ENCODE data around the gene ZNF326. TPM values are rescaled to one million over a fixed set of nuclear protein-coding genes. Genes with fewer than 3 reads are reported as not detected.

Gene ZNF326
- total RNA-seq, 1 donor from 2014 or later = 12.8 TPM

DNA sequence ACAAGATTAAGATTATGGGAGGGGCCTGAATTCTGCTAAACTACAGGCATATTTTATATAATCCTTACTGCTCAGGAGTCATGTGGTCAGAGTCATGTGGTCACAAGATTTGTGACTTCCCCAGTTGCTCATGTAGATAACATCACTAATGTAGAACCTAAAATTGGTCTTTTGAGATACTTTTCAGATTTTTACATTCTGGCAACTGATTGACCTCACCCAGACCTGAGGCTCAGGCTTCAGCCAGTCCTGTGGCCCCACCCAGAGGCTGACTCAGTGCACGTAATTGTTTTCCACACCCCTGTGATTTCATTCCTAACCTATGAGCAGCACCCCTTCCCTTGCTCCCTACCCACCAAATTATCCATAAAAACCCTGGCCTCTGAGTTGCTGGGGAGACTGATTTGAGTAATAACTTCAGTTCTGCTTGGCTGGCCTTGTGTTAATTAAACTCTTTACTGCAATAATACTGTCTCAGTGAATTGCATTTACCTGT, 41.7 kb upstream of the ZNF326 start:
- TF ChIP-seq POLR2A (IDR thresholded peaks at IDR 0.05) (no peak), POLR2AphosphoS5 (IDR thresholded peaks at IDR 0.05; ENCODE audit: insufficient read depth in 1 of 2, low read depth in 1 of 2) (no peak)
- TF ChIP-seq, protein P1, sequence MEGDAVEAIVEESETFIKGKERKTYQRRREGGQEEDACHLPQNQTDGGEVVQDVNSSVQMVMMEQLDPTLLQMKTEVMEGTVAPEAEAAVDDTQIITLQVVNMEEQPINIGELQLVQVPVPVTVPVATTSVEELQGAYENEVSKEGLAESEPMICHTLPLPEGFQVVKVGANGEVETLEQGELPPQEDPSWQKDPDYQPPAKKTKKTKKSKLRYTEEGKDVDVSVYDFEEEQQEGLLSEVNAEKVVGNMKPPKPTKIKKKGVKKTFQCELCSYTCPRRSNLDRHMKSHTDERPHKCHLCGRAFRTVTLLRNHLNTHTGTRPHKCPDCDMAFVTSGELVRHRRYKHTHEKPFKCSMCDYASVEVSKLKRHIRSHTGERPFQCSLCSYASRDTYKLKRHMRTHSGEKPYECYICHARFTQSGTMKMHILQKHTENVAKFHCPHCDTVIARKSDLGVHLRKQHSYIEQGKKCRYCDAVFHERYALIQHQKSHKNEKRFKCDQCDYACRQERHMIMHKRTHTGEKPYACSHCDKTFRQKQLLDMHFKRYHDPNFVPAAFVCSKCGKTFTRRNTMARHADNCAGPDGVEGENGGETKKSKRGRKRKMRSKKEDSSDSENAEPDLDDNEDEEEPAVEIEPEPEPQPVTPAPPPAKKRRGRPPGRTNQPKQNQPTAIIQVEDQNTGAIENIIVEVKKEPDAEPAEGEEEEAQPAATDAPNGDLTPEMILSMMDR (IDR thresholded peaks at IDR 0.05) = no peak
- Histone ChIP-seq H3K4me3 (no peak overlapping the region), H3K36me3 (no peaks in the 10 kb centered on the region), H3K27ac (no peak overlapping the region), H3K27me3 (no peaks in the 10 kb centered on the region), H3K4me1 (no peaks in the 10 kb centered on the region), H3K9me3 (no peaks in the 10 kb centered on the region)
- no peak for DNase-seq (ENCODE audit: extremely low spot score in 2 of 2)
- intact Hi-C loops (cut with DNase I) = no loop called here

DNA sequence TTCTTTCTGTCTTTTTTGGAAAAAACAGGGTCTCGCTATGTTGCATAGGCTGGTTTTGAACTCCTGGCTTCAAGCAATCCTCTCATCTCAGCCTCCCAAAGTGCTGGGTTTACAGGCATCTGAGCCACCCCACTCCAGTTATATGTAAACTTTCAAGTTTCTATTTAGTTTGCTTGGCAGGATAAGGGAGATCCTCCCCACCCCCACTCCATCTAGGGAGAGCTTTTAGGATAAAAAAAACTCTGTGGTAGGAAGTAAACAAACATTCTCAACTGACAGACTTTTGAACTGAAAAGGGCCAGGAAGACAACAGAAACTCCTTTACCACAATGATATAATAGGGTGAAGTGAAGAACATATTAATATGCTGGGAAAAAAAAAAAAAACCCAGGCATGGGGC, 41.0 kb upstream of the ZNF326 start:
- H3K36me3 ChIP-seq = no peaks in the 10 kb centered on the region
- H3K4me3 ChIP-seq = no peak overlapping the region
- no peaks in the 10 kb centered on the region for H3K27me3 ChIP-seq
- H3K27ac ChIP-seq = no peak overlapping the region
- H3K9me3 ChIP-seq = no peaks in the 10 kb centered on the region
- no peaks in the 10 kb centered on the region for H3K4me1 ChIP-seq
- TF ChIP-seq, protein P1 (IDR thresholded peaks at IDR 0.05) = no peak
- TF ChIP-seq POLR2A (IDR thresholded peaks at IDR 0.05) (no peak), POLR2AphosphoS5 (IDR thresholded peaks at IDR 0.05; ENCODE audit: insufficient read depth in 1 of 2, low read depth in 1 of 2) (no peak)
- intact Hi-C loops (cut with DNase I) = no loop called here
- DNase-seq (ENCODE audit: extremely low spot score in 2 of 2) = no peak

GRCh38 chr1:89954401-89954800, 40.5 kb upstream of the ZNF326 start:
- Histone ChIP-seq H3K4me1 (no peaks in the 10 kb centered on the region), H3K36me3 (no peaks in the 10 kb centered on the region), H3K9me3 (no peaks in the 10 kb centered on the region), H3K27ac (no peak overlapping the region), H3K4me3 (no peak overlapping the region), H3K27me3 (no peaks in the 10 kb centered on the region)
- TF ChIP-seq POLR2A (IDR thresholded peaks at IDR 0.05) (no peak), POLR2AphosphoS5 (IDR thresholded peaks at IDR 0.05; ENCODE audit: insufficient read depth in 1 of 2, low read depth in 1 of 2) (no peak)
- TF ChIP-seq, protein P1 (IDR thresholded peaks at IDR 0.05) = no peak
- intact Hi-C loops (cut with DNase I) = no loop called here
- DNase-seq (ENCODE audit: extremely low spot score in 2 of 2) = no peak

DNA sequence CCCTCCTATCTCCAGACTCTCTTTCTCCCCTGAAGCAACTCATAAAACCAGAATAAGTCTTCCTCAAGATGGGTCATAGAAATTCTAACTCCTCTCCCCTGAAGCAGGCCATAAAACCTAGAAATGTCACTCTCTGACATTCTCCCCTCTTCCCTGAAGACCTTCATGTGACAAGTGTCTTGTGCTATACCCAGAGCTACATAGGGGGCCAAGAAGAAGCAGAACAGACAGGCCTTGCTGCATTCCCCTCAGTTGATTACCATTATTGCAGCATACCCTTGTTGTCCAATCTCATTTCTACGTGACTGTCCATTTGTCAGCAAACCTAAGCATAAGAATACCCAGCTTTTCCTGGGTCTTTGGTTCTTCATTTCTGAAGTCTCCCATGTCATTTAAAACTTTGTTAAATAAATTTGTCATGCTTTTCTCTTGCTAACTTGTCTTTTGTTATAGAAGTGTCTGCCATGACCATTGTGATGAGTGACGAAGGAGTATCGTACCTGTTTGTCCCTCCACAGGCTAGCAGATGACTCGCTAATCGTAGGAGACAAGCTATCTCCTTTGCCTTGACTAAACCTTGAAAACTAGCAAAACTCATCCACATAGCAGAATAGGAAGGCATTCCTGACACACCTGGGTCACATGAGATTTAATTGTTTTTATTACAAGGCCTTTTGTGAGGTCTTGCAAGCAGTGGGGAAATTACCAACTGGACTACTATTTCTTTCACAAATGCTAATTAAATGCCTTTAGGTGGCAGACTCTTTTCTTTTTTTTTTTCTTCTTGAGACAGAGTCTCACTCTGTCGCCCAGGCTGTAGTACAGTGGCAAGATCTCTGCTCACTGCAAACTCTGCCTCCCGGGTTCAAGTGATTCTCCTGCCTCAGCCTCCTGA, 39.4 kb upstream of the ZNF326 start:
- TF ChIP-seq POLR2AphosphoS5 (IDR thresholded peaks at IDR 0.05; ENCODE audit: insufficient read depth in 1 of 2, low read depth in 1 of 2) (no peak), POLR2A (IDR thresholded peaks at IDR 0.05) (no peak)
- TF ChIP-seq, protein P1 (IDR thresholded peaks at IDR 0.05) = no peak
- Histone ChIP-seq H3K9me3 (no peaks in the 10 kb centered on the region), H3K27me3 (no peaks in the 10 kb centered on the region), H3K27ac (no peak overlapping the region), H3K36me3 (no peaks in the 10 kb centered on the region), H3K4me3 (no peak overlapping the region), H3K4me1 (no peaks in the 10 kb centered on the region)
- DNase-seq (ENCODE audit: extremely low spot score in 2 of 2) = no peak
- intact Hi-C loops (cut with DNase I) = no loop called here

- no peaks in the 10 kb centered on the region for H3K4me1 ChIP-seq
- TF ChIP-seq POLR2A (IDR thresholded peaks at IDR 0.05) (no peak), POLR2AphosphoS5 (IDR thresholded peaks at IDR 0.05; ENCODE audit: insufficient read depth in 1 of 2, low read depth in 1 of 2) (no peak)
- TF ChIP-seq, protein P1 (IDR thresholded peaks at IDR 0.05) = no peak
- H3K27me3 ChIP-seq = no peaks in the 10 kb centered on the region
- DNase-seq (ENCODE audit: extremely low spot score in 2 of 2) = no peak
- no peaks in the 10 kb centered on the region for H3K36me3 ChIP-seq
- H3K27ac ChIP-seq = no peak overlapping the region
- no peaks in the 10 kb centered on the region for H3K9me3 ChIP-seq
- H3K4me3 ChIP-seq = no peak overlapping the region
- intact Hi-C loops (cut with DNase I) = no loop called here
Observed at GRCh38 chr1:89957107-89957506, 37.8 kb upstream of the ZNF326 start.
